Peyer's patch (tissue), 4 donors: ENCODE measurements around the gene CYP3A5. TPM values are rescaled to one million over a fixed set of nuclear protein-coding genes. Genes with fewer than 3 reads are reported as not detected.

Source experiments
- DNase-seq, 3 donors: peaks; one replicate each; pipeline ENCODE4 v3.0.0-alpha.2; 2017 to 2019
- H3K27ac ChIP-seq, 4 donors: fragments of 200-600 bp; sonication (generic); one replicate each; pipeline ENCODE4 v1.5.1; 2016 to 2019
- H3K27me3 ChIP-seq, 2 donors: fragments of 200-600 bp; sonication (generic); one replicate each; pipeline ENCODE4 v1.5.1; 2019
- H3K36me3 ChIP-seq, 3 donors: fragments of 200-600 bp; sonication (generic); one replicate each; pipeline ENCODE4 v1.5.1; 2016 to 2019
- H3K4me1 ChIP-seq, 4 donors: fragments of 200-600 bp; sonication (generic); one replicate each; pipeline ENCODE4 v1.5.1; 2016 to 2019
- H3K4me3 ChIP-seq, 4 donors: fragments of 200-600 bp; sonication (generic); 1 replicate in 3 of 4; 2 replicates in 1 of 4; pipeline ENCODE4 v1.5.1; 2016 to 2019; ENCODE audit warnings: mild to moderate bottlenecking in 1 of 4
- H3K9me3 ChIP-seq, 4 donors: fragments of 200-600 bp; sonication (generic); one replicate each; pipeline ENCODE4 v1.5.1; 2016 to 2019; ENCODE audit warnings: mild to moderate bottlenecking in 1 of 4
- CTCF ChIP-seq, 6 experiments: fragments of 450-650 bp in 4 of 6; fragments of 200-600 bp in 2 of 6; sonication (generic) in 1 of 6; IDR thresholded peaks; one replicate each; pipeline ENCODE4 v1.5.1; 2017 to 2019; ENCODE audit warnings: antibody characterized with exemption in 6 of 6, mild to moderate bottlenecking in 3 of 6, moderate library complexity in 1 of 6
- POLR2A ChIP-seq, 2 donors: fragments of 450-650 bp; IDR thresholded peaks; one replicate each; pipeline ENCODE4 v1.5.1; 2017; ENCODE audit warnings: antibody characterized with exemption in 2 of 2, mild to moderate bottlenecking in 2 of 2, moderate library complexity in 2 of 2
- total RNA-seq, 4 donors: library from RNA; depleted of rRNA; stranded (reverse); fragments of >200 nt; gene quantifications; one replicate each; pipeline ENCODE4 v1.1.0, GENCODE V29; 2016

Gene CYP3A5
- total RNA-seq, 4 donors from 2014 or later: 135 to 1,701 (median 1,072) TPM

GRCh38 chr7:99648843-99649242, 31.0 kb downstream of the CYP3A5 start:
- peaks cover 0 to 13% (median 0%) of the 10 kb centered on the region in 3 donors for H3K36me3 ChIP-seq
- DNase-seq: no peak
- no peaks in the 10 kb centered on the region for H3K4me1 ChIP-seq
- no peak overlapping the region for H3K27ac ChIP-seq
- no peak overlapping the region for H3K4me3 ChIP-seq
- H3K27me3 ChIP-seq: no peaks in the 10 kb centered on the region
- H3K9me3 ChIP-seq: no peaks in the 10 kb centered on the region
- no peak for TF ChIP-seq CTCF (IDR thresholded peaks at IDR 0.05)
- no peak for TF ChIP-seq POLR2A (IDR thresholded peaks at IDR 0.05)

DNA sequence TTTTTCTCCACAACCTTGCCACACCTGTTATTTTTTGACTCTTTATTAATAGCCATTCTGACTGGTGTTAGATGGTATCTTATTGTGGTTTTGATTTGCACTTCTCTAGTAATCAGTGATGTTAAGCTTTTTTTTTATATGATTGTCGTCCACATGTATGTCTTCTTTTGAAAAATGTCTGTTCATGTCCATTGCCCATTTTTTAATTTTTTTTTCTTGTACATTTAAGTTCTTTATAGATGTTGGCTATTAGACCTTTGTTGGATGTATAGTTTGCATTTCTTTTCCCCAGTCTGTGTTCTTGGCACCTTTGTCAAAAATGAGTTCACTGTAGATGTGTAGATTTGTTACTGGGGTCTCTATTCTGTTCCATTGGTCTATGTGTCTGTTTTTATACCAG, 34.2 kb downstream of the CYP3A5 start:
- H3K27ac ChIP-seq: no peak overlapping the region
- no peak overlapping the region for H3K4me3 ChIP-seq
- peaks cover 0 to 13% (median 0%) of the 10 kb centered on the region in 3 donors for H3K36me3 ChIP-seq
- no peak for DNase-seq
- H3K4me1 ChIP-seq: no peaks in the 10 kb centered on the region
- no peaks in the 10 kb centered on the region for H3K27me3 ChIP-seq
- H3K9me3 ChIP-seq: no peaks in the 10 kb centered on the region
- no peak for TF ChIP-seq POLR2A (IDR thresholded peaks at IDR 0.05)
- no peak for TF ChIP-seq CTCF (IDR thresholded peaks at IDR 0.05)

- Histone ChIP-seq H3K4me3 (no peak overlapping the region), H3K27me3 (no peaks in the 10 kb centered on the region), H3K9me3 (no peaks in the 10 kb centered on the region), H3K36me3 (peaks cover 0 to 11% (median 0%) of the 10 kb centered on the region in 3 donors), H3K4me1 (no peaks in the 10 kb centered on the region), H3K27ac (no peak overlapping the region)
- TF ChIP-seq CTCF (IDR thresholded peaks at IDR 0.05) (no peak), POLR2A (IDR thresholded peaks at IDR 0.05) (no peak)
- no peak for DNase-seq
These were observed 35.4 kb downstream of the CYP3A5 start for GRCh38 chr7:99644431-99644830.

- no peak overlapping the region for H3K27ac ChIP-seq
- TF ChIP-seq POLR2A (IDR thresholded peaks at IDR 0.05) (no peak), CTCF (IDR thresholded peaks at IDR 0.05) (no peak)
- no peak for DNase-seq
- no peaks in the 10 kb centered on the region for H3K27me3 ChIP-seq
- H3K4me3 ChIP-seq: no peak overlapping the region
- no peaks in the 10 kb centered on the region for H3K9me3 ChIP-seq
- H3K36me3 ChIP-seq: peaks cover 0 to under 1% (median 0%) of the 10 kb centered on the region in 3 donors
- no peaks in the 10 kb centered on the region for H3K4me1 ChIP-seq
These were observed 36.3 kb downstream of the CYP3A5 start for GRCh38 chr7:99643464-99643863.

DNA sequence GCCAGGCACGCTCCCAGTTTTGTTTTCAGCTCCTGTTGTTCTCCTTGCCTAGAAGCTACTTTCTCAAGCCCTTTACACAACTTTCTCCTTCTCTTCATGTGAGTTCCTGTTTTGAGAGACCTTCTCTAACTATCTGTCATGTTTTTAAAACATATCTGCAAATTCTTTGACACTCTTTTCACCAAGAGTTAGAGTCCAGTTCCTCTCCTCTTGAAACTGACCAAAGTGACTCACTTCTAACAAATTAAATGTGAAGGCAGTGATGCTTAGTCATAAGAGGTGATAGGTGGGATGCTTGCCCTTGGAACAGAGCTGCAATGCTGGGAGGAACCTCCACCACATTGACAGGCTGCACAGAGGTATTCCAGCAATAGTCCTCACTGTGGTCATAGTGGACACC, 37.8 kb downstream of the CYP3A5 start:
- H3K4me3 ChIP-seq: no peak overlapping the region
- no peaks in the 10 kb centered on the region for H3K36me3 ChIP-seq
- H3K4me1 ChIP-seq: no peaks in the 10 kb centered on the region
- no peak for DNase-seq
- TF ChIP-seq CTCF (IDR thresholded peaks at IDR 0.05) (no peak), POLR2A (IDR thresholded peaks at IDR 0.05) (no peak)
- H3K27me3 ChIP-seq: no peaks in the 10 kb centered on the region
- H3K9me3 ChIP-seq: no peaks in the 10 kb centered on the region
- H3K27ac ChIP-seq: no peak overlapping the region

GRCh38 chr7:99639267-99639666, 40.5 kb downstream of the CYP3A5 start:
- DNase-seq: no peak
- Histone ChIP-seq H3K4me3 (no peak overlapping the region), H3K4me1 (no peaks in the 10 kb centered on the region), H3K9me3 (no peaks in the 10 kb centered on the region), H3K36me3 (peaks cover 0 to 7% (median 0%) of the 10 kb centered on the region in 3 donors), H3K27ac (no peak overlapping the region), H3K27me3 (no peaks in the 10 kb centered on the region)
- TF ChIP-seq CTCF (IDR thresholded peaks at IDR 0.05) (no peak), POLR2A (IDR thresholded peaks at IDR 0.05) (no peak)
